Activated CD4-positive, CD25-positive, alpha-beta regulatory T cell treated with anti-CD3 and anti-CD28 coated beads, Interleukin-2, amount 50 U/mL, for 24 hours (primary cell): Measurements from ENCODE around the gene SRY.
"Not testable (repeated sequence)": the region's sequence is repeated elsewhere in the genome, so short reads cannot be mapped to it uniquely, and the experiment has no call there.

Source experiments
- ATAC-seq, 2 donors: fragments of 150-1000 bp; cut with Tn5 transposase; one replicate each; pipeline ENCODE4 v1.10.0; 2021; ENCODE audit warnings: mild to moderate bottlenecking in 1 of 2, moderate library complexity in 1 of 2

Gene SRY

DNA sequence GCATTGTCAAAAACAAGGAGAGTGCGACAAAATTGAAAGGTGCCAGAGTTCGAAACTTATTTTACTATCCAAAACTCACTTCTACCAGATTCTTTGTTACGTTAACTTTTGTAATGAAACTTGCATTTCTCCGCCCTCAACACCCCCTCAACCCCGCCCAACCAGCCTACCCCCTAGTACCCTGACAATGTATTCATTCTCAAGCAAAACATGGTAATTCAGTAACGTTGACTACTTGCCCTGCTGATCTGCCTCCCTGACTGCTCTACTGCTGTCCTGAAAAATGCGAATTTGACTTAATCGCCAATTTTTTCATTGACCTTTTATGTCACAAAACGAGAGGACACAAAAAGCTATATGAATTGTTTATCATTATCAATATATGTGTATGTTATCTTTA lies at the start of gene SRY:
Gene SRY, minus strand, starts transcription at position 83 of the 400 bp plus-strand sequence. Its CDS starts 79 bp downstream, at position 4.
- ATAC-seq: no peak

DNA sequence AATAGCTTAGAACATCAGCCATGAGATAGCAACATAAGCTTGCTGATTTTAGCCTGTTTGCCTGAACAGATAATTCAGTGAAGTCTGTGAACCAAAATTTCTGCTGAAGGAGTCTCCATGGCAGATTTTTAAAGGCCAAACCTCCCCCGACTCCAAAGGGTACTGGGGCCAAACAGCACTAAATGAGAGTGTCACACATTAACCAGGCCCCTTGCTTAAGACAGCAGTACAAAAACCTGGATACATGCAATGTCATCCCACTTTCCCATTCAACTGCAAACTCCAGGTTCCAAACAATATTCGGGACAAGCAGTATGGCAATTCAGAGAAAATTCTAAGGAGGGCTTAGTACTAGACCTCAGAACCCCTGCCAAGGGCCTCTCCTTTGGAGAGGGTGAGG lies 49.6 kb upstream of the SRY start:
- ATAC-seq: no peak

DNA sequence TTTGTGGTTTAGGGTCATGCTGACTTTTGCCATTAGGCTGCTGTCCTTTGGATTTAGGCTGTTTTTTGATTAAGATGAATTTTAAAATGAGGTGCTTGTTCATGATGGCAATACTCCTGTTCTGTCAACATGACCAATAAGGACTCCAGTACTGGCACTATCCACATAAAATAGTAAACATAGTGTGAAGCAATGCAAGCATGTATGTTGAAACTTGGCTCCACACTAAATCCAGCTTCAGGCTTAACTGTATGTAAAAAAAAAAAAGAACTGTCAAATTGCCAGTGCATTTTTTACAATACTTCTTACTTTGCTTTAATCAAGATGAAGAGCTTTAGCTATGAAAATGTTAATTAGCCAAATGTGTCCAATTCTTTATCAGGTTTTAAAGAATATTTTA lies 47.7 kb upstream of the SRY start:
- ATAC-seq: no peak

DNA sequence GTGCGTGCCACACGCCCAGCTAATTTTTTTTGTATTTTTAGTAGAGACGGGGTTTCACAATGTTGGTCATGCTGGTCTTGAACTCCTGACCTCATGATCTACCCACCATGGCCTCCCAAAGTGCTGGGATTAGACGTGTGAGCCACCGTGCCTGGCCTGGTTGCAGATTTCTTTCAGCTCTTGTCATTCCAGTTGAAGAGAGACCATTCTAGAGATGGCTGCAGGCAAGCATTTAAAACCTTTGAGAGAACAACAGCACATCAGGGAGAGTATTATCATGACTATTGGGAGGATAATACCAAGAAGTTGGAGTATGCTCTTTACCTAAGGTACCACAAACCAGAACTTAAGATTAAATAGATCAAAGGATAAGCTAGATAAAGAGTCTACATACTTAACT lies 41.0 kb upstream of the SRY start:
- no peak for ATAC-seq

DNA sequence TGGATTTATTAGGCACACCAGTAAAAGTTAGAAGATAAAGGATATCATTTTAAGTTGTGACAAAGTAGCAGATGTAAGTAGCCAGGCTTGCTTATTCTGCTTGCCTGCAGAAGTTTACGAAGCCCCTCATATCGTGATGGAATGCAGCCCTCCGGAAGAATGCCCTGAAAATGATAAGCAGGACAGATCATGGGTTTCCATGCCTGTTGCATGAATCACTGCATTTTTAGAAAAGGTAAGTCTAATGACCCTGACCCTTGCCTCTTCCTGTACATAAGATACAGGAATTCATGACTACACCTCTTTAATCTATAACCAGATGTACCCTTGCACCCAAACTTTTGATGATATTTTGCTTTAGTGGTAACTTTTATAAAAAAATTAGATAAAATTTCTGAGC lies 37.0 kb upstream of the SRY start:
- ATAC-seq: no peak

DNA sequence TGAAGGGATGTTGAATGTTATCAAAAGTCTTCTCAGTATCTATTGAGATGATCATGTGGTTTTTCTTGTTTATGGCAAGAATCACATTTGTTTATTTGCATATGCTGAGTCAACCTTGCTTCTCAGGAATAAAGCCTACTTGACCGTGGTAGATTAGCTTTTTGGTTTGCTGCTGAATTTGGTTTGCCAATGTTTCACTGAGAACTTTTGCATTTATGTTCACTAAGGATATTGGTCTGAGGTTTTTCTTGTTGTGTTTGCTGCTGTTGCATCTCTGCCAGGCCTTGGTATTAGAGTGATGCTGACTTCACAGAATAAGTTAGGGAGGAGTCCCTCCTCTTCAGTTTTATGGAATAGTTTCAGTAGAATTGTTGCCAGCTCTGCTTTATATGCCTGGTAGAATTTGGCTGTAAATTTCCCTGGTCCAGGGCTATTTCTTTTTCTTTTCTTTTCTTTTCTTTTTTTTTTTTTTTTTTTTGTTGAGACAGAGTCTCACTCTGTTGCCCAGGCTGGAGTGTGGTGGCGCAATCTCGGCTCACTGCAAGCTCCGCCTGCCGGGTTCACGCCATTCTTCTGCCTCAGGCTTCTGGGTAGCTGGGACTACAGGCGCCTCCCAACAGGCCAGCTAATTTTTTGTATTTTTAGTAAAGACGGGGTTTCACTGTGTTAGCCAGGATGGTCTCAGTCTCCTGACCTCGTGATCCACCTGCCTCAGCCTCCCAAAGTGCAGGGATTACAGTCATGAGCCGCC lies 29.8 kb upstream of the SRY start:
- not testable (repeated sequence) for ATAC-seq

DNA sequence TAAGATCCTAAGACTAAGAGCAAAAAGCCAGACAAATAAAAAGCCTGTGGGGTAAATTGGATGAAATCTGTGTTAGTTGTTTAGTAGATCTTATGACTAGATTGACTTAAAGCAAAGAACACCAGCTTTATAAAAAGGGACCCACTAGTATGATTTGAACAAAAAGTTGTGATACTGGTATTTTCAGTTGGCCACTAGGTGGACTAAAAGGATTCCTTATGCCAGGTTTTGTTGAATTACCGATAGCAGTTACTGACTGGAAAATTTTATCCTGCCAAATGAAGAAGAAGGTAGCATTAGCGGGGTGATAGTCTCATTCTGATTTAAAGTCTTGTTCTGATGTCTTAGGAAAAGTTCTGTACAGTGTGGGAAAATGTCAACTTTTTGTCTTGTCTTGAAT lies 12.8 kb upstream of the SRY start:
- no peak for ATAC-seq

DNA sequence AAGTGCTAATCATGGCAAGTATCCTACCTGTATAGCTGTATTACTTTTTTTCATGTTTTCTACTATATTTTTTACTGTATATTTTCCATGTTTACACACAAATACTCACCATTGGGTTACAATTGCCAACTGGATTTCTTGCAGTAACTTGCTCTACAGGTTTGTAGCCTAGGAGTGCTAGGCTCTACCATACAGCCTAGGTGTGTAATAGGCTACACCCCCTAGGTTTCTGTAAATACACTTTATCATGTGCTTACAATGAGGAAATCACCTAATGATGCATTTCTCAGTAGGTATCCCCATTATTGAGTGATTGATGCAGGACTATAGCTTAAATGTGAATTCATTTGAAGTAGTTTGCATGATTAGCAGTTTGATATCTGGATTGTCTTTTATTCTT lies 10.5 kb upstream of the SRY start:
- no peak for ATAC-seq

DNA sequence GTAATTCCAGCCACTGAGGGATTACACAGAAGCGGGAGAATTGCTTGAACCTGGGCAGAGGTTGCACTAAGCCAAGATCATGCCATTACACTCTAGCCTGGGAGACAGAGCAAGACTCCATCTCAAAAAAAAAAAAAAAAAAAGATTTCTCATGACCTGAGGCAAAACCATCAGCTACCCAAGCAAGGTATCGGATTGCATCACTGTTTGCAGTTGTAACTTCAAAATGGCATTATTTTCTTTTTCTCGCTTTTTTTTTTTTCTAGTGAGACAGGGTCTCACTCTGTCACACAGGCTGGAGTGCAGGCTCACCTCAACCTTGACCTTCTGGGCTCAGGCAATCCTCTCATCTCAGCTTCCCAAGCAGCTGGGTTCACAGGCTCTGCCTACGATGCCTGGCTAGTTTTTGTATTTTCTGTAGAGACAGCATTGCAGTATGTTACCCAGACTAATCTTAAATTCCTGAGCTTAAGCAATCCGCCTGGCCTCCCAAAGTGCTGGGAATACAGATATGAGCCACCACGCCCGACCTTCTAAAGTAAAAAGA lies 9.6 kb upstream of the SRY start:
- no peak for ATAC-seq

DNA sequence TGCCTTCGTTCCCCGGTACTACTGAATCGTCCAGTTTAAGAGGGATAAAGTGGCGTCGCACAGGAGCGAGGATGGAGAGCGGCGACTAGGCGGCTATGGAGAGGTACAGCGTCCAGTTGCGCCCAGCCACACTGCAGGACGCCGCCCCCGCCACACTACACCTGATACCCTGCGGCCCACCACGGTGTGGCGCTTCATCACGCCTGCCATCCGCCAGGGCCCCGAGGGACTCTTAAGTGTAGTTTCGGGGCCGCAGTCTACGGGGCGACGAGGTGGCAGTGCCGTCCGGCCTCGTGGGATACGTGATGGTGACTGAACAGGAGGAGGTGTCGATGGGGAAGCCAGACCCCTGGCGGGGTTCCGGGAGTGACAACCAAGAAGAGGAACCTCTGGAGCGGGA lies 2.3 kb upstream of the SRY start:
- ATAC-seq: no peak

DNA sequence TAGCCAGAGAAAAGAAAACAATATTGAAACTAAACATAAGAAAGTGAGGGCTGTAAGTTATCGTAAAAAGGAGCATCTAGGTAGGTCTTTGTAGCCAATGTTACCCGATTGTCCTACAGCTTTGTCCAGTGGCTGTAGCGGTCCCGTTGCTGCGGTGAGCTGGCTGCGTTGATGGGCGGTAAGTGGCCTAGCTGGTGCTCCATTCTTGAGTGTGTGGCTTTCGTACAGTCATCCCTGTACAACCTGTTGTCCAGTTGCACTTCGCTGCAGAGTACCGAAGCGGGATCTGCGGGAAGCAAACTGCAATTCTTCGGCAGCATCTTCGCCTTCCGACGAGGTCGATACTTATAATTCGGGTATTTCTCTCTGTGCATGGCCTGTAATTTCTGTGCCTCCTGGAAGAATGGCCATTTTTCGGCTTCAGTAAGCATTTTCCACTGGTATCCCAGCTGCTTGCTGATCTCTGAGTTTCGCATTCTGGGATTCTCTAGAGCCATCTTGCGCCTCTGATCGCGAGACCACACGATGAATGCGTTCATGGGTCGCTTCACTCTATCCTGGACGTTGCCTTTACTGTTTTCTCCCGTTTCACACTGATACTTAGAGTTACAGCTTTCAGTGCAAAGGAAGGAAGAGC lies 488 bp downstream of the SRY start:
- no peak for ATAC-seq
